GM18511 (cell line): ENCODE measurements around the gene RMND1.
A peak's percentile ranks its signal among the peaks of the same experiment; 100 is the strongest.
"Not testable (repeated sequence)": the region's sequence is repeated elsewhere in the genome, so short reads cannot be mapped to it uniquely, and the experiment has no call there.

ENCODE experiments used
- ATAC-seq: cut with Tn5 transposase; IDR thresholded peaks from one replicate; pipeline ENCODE4 v1.9.1; 2021; ENCODE audit warnings: mild to moderate bottlenecking, moderate library complexity; ENCODE audit not compliant: unreplicated experiment

RMND1 gene

GRCh38 chr6:151388236-151388635 lies 63.7 kb downstream of the RMND1 start:
- ATAC-seq, result no peak

DNA sequence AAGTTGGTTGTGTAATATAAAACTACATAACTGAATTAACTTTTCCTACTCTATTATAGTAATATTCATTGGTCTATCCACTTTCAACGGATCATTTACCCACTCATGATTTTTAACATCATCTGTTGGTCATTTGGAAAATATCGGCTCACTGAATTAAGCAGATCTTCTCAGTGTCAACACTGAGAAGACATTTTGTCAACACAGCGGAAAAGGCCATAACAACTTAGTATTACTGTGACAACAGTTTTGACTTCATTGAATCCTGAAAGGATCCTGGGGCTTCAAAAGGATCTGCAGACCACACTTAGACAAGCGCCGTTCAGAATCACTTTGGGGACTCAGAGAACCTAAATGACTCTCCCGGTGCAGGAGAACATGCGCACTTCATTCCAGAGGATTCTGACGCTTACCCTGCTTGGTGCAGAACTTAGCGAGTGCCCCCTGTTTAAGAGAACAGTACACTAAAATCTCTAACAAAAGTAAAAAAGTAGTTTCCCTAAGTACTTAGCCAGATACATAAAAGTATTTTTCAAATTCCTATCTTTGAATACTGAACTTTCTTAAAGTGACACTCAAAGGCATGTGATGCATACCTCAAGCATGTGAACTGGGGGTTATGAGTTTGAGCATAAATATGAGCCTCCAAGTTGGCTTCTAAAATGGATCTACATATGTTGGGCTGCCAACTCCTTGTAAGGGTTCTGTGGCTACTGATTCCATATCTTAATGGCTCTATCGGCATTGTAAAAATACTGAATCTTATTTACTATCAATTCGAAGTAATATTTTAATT lies 64.6 kb downstream of the RMND1 start:
- no peak for ATAC-seq

DNA sequence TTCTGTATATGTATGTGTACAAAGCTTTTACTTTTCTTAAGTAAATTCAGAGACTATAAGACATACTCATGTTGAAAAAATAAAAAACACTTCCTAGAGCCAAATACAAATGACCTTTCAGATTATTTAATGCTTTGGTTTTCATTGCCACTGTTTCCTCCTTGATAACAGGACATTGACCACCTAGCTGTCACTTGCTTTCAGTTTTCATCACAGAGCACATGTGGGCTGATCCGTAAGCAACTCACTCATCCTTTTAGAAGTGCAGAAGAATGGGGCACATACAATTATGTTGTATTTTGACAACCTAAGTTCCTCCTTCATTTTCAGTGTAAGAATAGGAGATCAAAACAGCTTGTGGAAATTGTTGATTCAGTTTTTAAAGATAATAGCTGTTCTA lies 66.7 kb downstream of the RMND1 start:
- no peak for ATAC-seq

GRCh38 chr6:151384151-151384550 lies 67.8 kb downstream of the RMND1 start:
- no peak for ATAC-seq

DNA sequence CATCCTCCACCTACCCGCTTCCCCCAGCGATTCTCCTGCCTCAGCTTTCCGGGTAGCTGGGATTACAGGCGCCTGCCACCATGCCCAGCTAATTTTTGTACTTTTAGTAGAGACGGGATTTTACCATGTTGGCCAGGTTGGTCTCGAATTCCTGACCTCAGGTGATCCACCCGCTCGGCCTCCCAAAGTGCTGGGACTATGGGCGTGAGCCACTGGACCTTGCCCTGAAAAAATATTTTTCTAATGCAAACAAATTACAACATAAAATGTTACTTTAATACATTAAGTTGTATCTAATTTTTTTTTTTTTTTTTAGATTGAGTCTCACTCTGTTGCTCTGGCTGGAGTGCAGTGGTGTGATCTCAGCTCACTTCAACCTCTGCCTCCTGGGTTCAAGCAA lies 69.3 kb downstream of the RMND1 start:
- ATAC-seq, result not testable (repeated sequence)

- no peak for ATAC-seq
Measured at GRCh38 chr6:151381722-151382121, 70.2 kb downstream of the RMND1 start.

- no peak for ATAC-seq
Measured at GRCh38 chr6:151380848-151381205, 71.1 kb downstream of the RMND1 start.

DNA sequence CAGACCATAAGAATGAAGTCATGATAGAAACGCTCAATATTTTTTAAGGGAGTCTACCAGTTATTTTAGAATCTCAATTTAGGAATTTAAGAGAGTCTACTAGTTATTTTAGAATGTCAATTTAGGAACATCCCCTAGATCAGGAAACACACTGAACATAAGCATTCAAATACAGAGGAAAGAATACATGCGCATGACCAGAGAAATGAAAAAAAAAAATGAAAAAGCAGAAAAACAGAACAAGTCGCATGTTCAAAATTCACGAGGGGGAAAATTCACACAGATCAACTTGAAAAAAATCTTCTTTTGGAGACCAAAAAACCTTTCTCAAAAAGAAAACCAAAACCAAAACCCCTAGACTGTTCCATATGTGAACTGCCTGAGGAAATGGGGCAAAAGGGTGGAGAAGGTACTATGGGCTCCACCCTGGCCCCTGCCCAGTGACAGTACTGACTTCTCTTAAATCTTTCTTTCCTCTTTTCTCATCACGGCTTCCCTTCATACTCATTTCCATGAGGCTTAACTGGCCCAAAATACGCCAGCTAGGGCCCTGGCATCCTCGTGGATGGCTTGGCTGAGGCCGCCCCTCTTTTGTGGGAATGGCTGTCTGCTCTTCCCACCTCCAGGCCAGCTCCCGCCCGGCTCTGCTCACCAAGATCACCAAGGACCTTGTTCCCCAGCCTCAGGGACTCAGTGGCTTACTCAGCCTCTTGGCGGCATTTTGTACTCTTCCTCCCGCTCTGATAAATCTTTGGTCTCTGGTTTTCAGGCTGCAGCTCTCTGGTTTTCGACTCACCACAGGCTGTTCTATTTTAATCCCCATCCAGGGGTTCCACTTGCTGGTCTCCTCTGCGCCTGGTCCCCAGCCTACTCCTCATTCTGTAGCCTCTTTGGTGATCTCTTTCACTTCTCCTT lies 71.7 kb downstream of the RMND1 start:
- ATAC-seq, result peak; percentile 67

- ATAC-seq, result no peak
Measured at GRCh38 chr6:151377095-151377494, 74.8 kb downstream of the RMND1 start.

DNA sequence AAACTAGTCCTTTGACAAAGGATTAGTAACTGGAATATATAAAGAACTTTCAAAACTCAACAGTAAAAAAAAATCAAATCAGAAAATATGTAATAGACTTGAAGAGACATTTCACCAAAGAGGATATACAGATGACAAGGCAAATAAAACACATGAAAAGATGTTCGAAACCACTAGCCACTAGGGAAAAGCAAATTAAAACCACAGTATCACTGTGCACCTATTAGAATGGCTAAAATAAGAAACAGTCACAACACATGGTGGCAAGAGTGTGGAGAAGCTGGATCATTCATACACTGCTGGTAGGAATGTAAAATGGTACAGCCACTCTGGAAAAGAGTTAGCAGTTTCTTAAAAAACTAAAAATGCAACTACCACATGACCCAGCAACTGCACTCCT lies 75.5 kb downstream of the RMND1 start:
- peak; percentile 34 for ATAC-seq

GRCh38 chr6:151375833-151376232 lies 76.1 kb downstream of the RMND1 start:
- ATAC-seq, result no peak

GRCh38 chr6:151374036-151374683 lies 77.8 kb downstream of the RMND1 start:
- no peak for ATAC-seq

- ATAC-seq, result no peak
Measured at GRCh38 chr6:151372164-151372563, 79.8 kb downstream of the RMND1 start.

- ATAC-seq, result no peak
Measured at GRCh38 chr6:151370509-151371078, 81.3 kb downstream of the RMND1 start.

DNA sequence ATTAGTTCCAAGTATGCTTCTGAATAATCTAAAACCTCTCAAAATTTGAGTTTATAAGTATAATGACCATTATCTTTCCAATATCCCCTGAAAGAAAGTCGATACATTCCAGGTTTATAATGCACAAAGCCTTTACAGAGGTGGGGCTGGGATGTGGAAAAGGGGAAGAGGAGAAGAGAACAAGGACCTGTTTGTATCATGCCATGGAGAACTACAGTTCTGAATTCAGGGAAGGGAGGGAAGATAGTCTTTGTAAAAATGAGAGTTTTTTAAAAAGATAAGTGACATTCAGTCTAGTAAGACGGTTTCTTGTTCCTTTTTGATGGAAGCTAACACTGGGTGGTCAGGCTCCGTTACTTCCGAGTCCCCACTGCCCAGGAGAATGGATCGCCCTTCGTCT lies 86.7 kb downstream of the RMND1 start:
- ATAC-seq, result no peak

GRCh38 chr6:151359486-151359885 lies 92.4 kb downstream of the RMND1 start:
- ATAC-seq, result no peak

DNA sequence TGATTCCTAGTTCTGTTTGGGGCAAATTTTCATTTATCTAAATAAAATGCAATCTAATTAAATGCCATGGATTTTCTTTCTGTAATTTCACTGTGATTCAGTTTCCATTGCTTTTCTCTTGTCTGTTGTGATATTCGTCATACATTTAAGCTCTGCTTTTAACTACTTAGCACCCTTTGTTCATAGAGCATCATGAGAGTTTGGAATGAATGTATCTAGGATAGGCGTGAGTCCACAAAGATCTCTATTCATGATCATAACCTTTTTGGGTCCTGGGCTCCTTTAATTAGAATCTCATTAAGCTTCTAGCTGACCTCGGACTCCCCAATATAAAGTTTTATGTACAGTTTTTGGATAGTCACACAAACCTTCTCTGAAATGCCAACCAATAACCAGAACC lies 93.5 kb downstream of the RMND1 start:
- ATAC-seq, result no peak

DNA sequence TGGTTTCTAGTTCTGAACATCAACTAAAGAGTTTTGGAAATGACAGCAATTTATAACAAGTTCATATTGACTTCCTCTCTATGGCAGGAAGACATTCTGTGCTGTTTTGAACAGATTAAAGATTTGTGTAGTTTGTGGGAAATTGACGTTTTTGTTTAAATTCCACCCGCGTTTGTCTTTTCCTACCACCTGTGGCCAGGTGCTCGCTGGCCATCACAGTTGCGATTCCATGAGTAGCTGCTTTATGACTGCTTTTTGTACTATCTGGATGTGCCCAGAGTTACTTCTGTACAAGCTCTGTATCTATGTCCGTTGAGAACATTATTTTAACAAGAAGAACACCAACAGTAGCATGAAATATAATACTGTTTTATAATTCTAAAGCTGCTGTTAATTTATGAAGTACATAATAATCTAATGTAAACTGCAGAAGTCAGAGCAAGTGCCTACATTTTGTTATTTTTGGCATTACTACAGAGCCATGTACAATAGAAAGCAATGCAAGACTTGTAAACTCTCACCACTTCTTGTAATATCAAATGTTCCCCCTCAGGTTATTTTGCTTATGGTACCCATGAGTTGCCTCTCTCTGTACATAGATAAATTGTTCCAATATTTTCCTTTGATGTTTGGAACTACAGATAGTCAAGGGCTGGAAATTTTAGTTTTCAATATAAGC lies 94.0 kb downstream of the RMND1 start:
- no peak for ATAC-seq

GRCh38 chr6:151356983-151357382 lies 94.9 kb downstream of the RMND1 start:
- not testable (repeated sequence) for ATAC-seq
